ENCODE measurements around the gene CARD19. TPM values are rescaled to one million over a fixed set of nuclear protein-coding genes. Genes with fewer than 3 reads are reported as not detected.
A peak's percentile ranks its signal among the peaks of the same experiment; 100 is the strongest.
"Not testable (repeated sequence)": the region's sequence is repeated elsewhere in the genome, so short reads cannot be mapped to it uniquely, and the experiment has no call there.

Gene CARD19
- total RNA-seq, 4 donors from 2014 or later = 43.2 to 63.6 (median 54.3) TPM

DNA sequence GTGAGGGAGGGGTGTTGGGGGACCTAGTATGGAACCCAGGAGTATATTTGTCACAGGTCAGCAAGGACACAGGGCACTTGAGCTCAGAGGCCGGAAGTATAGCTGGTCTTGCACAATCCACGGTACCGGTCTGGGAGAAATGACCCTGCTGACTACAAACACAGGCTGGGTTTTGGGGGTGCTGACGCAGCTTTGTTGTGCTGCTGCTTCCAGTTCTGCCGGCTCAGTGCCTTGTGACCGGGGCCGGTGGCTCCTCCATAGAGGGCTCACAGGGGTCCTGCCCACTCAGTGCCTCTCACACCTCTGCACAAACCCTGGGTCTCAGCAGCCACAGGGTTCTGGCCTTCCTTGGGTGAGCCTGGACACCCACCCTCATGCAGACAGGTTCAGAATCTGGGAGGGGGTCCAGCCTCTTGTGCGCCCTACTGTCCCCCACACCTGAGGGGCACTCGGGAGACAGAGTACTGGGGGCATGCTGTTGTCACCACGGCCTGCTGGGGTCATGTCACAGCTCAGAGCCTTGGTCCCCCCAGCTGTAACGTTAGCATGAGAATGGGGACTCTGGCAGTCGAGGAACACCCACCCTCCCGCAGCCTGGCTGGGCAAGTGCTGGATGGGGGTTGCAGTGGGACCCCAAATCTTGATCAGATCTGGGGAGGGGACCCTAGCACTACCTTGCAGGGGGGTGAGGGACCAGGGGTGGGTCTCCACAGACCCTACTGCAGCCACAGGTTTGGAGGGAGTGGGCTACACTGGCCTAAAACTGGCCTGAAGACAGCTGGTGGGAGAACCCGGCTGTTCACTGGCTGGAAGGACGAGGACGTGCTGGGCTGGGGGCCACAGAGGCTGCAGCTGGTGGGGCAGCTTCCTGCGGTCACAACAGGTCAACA lies 20.3 kb downstream of the CARD19 start:
- Histone ChIP-seq H3K36me3 (peaks cover 32% of the 10 kb centered on the region), H3K27ac (peak overlapping the region; percentile 45)
- peak; percentile 83 to 87 for DNase-seq (ENCODE audit: low spot score in 2 of 2)

GRCh38 chr9:93117521-93117920 lies 21.5 kb downstream of the CARD19 start:
- peaks cover 30% of the 10 kb centered on the region for H3K4me1 ChIP-seq
- peak in 1 of 2 donors; percentile 22 for DNase-seq (ENCODE audit: low spot score in 2 of 2)
- not testable (repeated sequence) for H3K27ac ChIP-seq, H3K4me3 ChIP-seq, H3K9me3 ChIP-seq, H3K27me3 ChIP-seq
- peaks cover 29% of the 10 kb centered on the region for H3K36me3 ChIP-seq
- 89% methylated on average over 9 of the region's 9 CpGs for WGBS

More for the DNA sequence above, 20.3 kb downstream of the CARD19 start:
- TF ChIP-seq EP300 (IDR thresholded peaks at IDR 0.05) (no peak), POLR2AphosphoS5 (IDR thresholded peaks at IDR 0.05) (peak in 1 of 3 donors; percentile 20), POLR2A (IDR thresholded peaks at IDR 0.05) (no peak)
- TF ChIP-seq, protein P1, sequence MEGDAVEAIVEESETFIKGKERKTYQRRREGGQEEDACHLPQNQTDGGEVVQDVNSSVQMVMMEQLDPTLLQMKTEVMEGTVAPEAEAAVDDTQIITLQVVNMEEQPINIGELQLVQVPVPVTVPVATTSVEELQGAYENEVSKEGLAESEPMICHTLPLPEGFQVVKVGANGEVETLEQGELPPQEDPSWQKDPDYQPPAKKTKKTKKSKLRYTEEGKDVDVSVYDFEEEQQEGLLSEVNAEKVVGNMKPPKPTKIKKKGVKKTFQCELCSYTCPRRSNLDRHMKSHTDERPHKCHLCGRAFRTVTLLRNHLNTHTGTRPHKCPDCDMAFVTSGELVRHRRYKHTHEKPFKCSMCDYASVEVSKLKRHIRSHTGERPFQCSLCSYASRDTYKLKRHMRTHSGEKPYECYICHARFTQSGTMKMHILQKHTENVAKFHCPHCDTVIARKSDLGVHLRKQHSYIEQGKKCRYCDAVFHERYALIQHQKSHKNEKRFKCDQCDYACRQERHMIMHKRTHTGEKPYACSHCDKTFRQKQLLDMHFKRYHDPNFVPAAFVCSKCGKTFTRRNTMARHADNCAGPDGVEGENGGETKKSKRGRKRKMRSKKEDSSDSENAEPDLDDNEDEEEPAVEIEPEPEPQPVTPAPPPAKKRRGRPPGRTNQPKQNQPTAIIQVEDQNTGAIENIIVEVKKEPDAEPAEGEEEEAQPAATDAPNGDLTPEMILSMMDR (IDR thresholded peaks at IDR 0.05) = no peak
- 64% methylated on average over 9 of the region's 17 CpGs for WGBS
- peaks cover 30% of the 10 kb centered on the region for H3K4me1 ChIP-seq
- H3K27me3 ChIP-seq = no peaks in the 10 kb centered on the region
- H3K4me3 ChIP-seq = no peak overlapping the region
- H3K9me3 ChIP-seq = no peaks in the 10 kb centered on the region

DNA sequence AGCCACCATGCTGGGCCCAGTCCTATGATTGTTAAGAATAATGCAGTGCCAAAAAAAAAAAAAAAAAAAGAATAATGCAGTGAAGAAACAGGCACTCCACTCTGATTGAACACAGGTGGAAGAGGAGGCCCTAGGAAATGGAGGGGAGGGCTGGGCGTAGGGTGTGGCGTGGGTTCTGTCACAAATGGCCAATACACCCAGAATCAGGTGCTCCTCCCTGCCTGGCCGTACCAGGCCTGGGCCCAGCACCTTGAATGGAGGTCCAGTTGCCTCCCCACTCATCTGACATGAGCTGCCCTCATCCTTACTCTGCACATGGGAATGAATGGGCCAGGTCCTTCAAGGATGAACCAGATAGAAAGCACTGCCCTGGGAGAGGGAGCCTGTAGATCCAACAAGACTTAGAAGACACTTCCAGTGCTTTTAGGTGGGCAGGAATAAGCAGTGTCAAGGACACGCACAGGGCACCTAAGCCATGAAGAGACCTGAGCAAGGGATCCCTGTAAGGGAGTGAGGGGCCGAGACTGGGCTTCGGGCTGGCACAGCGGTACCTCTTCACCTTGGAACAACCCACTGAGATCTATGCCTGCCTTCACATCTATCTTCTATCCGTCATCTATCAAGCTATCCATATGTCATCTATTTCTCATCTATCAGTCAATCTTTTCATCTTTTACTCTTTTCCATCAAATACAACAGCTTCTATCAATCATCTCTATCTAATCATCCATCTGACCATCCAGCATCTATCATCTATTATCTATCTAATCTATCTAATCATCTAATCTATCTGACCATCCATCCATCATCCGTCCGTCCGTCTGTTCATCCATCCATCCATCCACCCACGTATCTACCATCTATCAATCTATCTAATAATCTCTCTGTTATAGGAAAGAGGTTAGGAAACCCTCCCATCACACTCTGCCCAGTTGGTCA lies 22.2 kb downstream of the CARD19 start:
- WGBS = 90% methylated on average over 12 of the region's 12 CpGs
- Histone ChIP-seq H3K4me1 (peaks cover 30% of the 10 kb centered on the region), H3K9me3 (no peaks in the 10 kb centered on the region), H3K4me3 (no peak overlapping the region), H3K27ac (no peak overlapping the region), H3K36me3 (peaks cover 28% of the 10 kb centered on the region), H3K27me3 (no peaks in the 10 kb centered on the region)
- peak in 1 of 2 donors; percentile 41 for DNase-seq (ENCODE audit: low spot score in 2 of 2)
- no peak for TF ChIP-seq POLR2A (IDR thresholded peaks at IDR 0.05)
- TF ChIP-seq, protein P1 (IDR thresholded peaks at IDR 0.05) = no peak
- no peak for TF ChIP-seq POLR2AphosphoS5 (IDR thresholded peaks at IDR 0.05)
- no peak for TF ChIP-seq EP300 (IDR thresholded peaks at IDR 0.05)

DNA sequence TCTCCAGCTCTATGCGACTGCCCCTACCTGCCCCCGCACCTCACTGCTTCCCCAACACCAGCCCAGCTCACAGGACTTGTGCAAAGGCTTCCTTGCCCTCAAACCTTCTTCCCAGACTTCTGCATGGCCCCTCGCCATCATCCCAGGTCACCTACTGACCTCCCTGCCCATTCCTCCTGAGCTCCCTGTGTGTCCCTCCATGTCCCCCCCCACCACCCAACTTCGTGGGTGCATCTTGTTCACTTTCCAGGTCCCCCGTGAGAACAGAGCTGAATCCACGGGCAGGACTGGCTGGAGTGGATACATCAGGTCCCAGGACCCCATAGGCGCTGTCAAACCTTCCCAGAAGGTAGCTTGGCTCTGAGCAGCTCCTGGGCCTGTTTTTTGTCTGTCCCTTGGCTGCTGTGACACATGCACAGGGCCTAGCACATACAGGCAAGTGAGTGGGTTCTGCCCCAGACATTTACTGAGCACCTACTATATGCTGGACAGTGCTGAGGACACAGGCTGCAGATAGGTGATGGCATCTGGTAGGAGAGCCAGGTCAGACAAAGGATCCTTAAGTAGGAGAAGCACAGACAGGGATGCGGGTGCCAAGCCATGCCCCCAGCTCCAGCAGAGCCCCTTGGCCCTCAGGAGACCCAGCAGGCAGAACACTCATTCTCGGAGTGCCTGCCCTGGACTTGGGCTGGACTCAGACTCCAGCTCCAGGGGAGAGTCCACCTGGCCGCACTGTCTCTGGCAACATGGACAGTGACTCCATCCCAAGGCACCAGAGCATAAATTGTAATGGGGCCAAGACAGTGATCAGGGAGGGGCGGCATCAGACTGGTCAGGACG lies 23.1 kb downstream of the CARD19 start:
- Histone ChIP-seq H3K9me3 (no peaks in the 10 kb centered on the region), H3K27ac (no peak overlapping the region), H3K27me3 (no peaks in the 10 kb centered on the region), H3K4me1 (peaks cover 30% of the 10 kb centered on the region), H3K36me3 (peaks cover 28% of the 10 kb centered on the region), H3K4me3 (no peak overlapping the region)
- TF ChIP-seq POLR2A (IDR thresholded peaks at IDR 0.05) (no peak), EP300 (IDR thresholded peaks at IDR 0.05) (no peak), POLR2AphosphoS5 (IDR thresholded peaks at IDR 0.05) (no peak)
- TF ChIP-seq, protein P1 (IDR thresholded peaks at IDR 0.05) = no peak
- peak; percentile 55 to 78 for DNase-seq (ENCODE audit: low spot score in 2 of 2)
- WGBS = 95% methylated on average over 10 of the region's 12 CpGs

GRCh38 chr9:93119703-93119952 lies 23.6 kb downstream of the CARD19 start:
- TF ChIP-seq, protein P1 (IDR thresholded peaks at IDR 0.05) = no peak
- TF ChIP-seq POLR2AphosphoS5 (IDR thresholded peaks at IDR 0.05) (no peak), EP300 (IDR thresholded peaks at IDR 0.05) (no peak), POLR2A (IDR thresholded peaks at IDR 0.05) (no peak)
- Histone ChIP-seq H3K27me3 (no peaks in the 10 kb centered on the region), H3K36me3 (peaks cover 30% of the 10 kb centered on the region), H3K4me3 (no peak overlapping the region), H3K9me3 (no peaks in the 10 kb centered on the region), H3K4me1 (peaks cover 30% of the 10 kb centered on the region), H3K27ac (no peak overlapping the region)
- DNase-seq (ENCODE audit: low spot score in 2 of 2) = no peak
- WGBS = 81% methylated on average over 3 of the region's 5 CpGs
